Prostate gland (tissue), 2 donors: ENCODE data around the gene SOX30.

Source experiments
- CTCF ChIP-seq, 4 experiments: fragments of 200-600 bp in 2 of 4; fragments of 450-650 bp in 2 of 4; sonication (generic) in 2 of 4; IDR thresholded peaks; 1 replicate in 3 of 4; 2 replicates in 1 of 4; pipeline ENCODE4 v1.5.1; 2016 to 2019; ENCODE audit warnings: antibody characterized with exemption in 4 of 4, mild to moderate bottlenecking in 2 of 4, moderate library complexity in 2 of 4
- POLR2A ChIP-seq: fragments of 450-650 bp; IDR thresholded peaks from one replicate; pipeline ENCODE4 v1.6.1; 2016; ENCODE audit warnings: antibody characterized with exemption, mild to moderate bottlenecking
- POLR2AphosphoS5 ChIP-seq: sonication (generic); formaldehyde crosslinking; IDR thresholded peaks from one replicate; pipeline ENCODE4 v1.6.1; 2017; ENCODE audit warnings: antibody characterized with exemption

GRCh38 chr5:157594257-157594656 lies 58.0 kb downstream of the SOX30 start:
- TF ChIP-seq CTCF (IDR thresholded peaks at IDR 0.05) (no peak), POLR2A (no peak), POLR2AphosphoS5 (no peak)
